Kidney epithelial cell (primary cell): ENCODE measurements around the gene ORAI1. TPM values are rescaled to one million over a fixed set of nuclear protein-coding genes. Genes with fewer than 3 reads are reported as not detected.
"Not testable (repeated sequence)": the region's sequence is repeated elsewhere in the genome, so short reads cannot be mapped to it uniquely, and the experiment has no call there.

Experiments
- DNase-seq: peaks from one replicate; pipeline ENCODE4 v3.0.0-alpha.2; 2010; ENCODE audit warnings: low read depth
- H3K27me3 ChIP-seq: 2 replicates; pipeline ENCODE4 v1.6.0; 2011; ENCODE audit warnings: low read length; ENCODE audit not compliant: control insufficient read depth, insufficient read depth
- H3K36me3 ChIP-seq: 2 replicates; pipeline ENCODE4 v1.5.1; 2011; ENCODE audit warnings: low read length; ENCODE audit not compliant: control insufficient read depth, insufficient read depth
- H3K4me3 ChIP-seq: 2 replicates; pipeline ENCODE4 v1.5.1; 2011; ENCODE audit warnings: low read depth, mild to moderate bottlenecking, control low read depth, low read length
- total RNA-seq: library from RNA; depleted of rRNA; stranded (reverse); fragments of >200 nt; gene quantifications from 2 replicates; pipeline ENCODE4 v1.2.3, GENCODE V29; 2015
- TF ChIP-seq, protein P1 (sequence below): IDR thresholded peaks from 2 replicates; pipeline ENCODE4 v1.5.1; 2011; ENCODE audit warnings: mild to moderate bottlenecking, moderate library complexity, low read length, control low read depth, inconsistent platforms; ENCODE audit not compliant: insufficient read depth, poor library complexity, severe bottlenecking

The ORAI1 gene
- total RNA-seq, 1 donor from 2014 or later: 11.9 TPM

- DNase-seq: no peak
- TF ChIP-seq, protein P1, sequence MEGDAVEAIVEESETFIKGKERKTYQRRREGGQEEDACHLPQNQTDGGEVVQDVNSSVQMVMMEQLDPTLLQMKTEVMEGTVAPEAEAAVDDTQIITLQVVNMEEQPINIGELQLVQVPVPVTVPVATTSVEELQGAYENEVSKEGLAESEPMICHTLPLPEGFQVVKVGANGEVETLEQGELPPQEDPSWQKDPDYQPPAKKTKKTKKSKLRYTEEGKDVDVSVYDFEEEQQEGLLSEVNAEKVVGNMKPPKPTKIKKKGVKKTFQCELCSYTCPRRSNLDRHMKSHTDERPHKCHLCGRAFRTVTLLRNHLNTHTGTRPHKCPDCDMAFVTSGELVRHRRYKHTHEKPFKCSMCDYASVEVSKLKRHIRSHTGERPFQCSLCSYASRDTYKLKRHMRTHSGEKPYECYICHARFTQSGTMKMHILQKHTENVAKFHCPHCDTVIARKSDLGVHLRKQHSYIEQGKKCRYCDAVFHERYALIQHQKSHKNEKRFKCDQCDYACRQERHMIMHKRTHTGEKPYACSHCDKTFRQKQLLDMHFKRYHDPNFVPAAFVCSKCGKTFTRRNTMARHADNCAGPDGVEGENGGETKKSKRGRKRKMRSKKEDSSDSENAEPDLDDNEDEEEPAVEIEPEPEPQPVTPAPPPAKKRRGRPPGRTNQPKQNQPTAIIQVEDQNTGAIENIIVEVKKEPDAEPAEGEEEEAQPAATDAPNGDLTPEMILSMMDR: no peak
- no peak overlapping the region for H3K4me3 ChIP-seq
These were observed 37.2 kb downstream of the ORAI1 start for GRCh38 chr12:121663610-121663929.

DNA sequence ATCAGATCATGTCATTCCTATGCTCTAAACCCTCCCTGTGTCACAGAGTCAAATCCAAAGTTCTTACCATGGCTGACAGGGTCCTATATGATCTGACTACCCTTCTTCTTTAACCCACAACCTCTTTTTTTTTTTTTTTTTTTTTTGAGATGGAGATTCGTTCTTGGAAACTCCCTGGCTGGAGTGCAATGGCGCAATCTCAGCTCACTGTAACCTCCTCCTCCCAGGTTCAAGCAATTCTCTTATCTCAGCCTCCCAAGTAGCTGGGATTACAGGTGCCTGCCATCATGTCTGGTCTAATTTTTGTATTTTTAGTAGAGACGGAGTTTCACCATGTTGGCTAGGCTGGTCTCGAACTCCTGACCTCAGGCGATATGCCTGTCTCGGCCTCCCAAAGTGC is 40.5 kb downstream of the ORAI1 start:
- not testable (repeated sequence) for H3K27me3 ChIP-seq, DNase-seq, H3K36me3 ChIP-seq, H3K4me3 ChIP-seq

More at GRCh38 chr12:121663610-121663929, 37.2 kb downstream of the ORAI1 start:
- no peaks in the 10 kb centered on the region for H3K36me3 ChIP-seq
- no peaks in the 10 kb centered on the region for H3K27me3 ChIP-seq

DNA sequence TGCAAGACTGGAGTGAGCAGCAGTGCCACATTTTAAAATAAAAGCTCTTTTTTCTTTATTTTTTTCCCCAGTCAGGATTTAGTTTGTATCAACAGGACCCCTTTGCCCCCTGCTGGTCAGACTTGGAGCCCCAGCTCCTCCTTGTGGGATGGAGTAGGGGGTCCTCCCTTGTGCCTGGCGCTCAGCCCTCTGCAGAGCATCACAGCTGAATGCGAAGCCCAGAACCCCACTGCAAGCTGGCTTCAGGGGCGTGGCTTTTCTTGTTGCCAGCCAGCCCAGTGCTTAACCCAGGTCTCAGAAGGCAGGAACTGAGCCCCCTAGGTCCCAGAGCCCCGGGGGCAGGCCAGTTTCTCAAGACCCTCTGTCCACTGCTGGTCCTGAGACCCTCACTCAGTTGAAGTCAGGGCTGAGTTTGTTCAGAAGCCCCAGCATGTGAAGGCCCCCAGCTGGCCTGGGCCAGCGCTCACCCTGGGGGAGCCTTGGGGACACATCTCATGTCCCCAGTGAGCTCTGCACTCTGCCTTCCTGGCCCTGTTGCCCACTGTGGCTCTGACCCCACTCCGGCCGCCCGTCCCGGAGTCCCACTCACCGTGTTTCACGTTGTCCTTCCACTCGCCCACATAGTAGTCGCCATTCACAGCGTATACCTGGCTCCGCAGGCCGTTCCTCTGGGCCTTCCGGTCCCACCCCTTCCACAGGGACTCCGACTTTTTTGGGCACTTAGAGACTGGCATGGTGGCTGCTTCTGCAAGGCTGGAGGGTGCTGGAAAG is 42.6 kb downstream of the ORAI1 start:
- Histone ChIP-seq H3K36me3 (no peaks in the 10 kb centered on the region), H3K27me3 (no peaks in the 10 kb centered on the region), H3K4me3 (no peak overlapping the region)
- TF ChIP-seq, protein P1: peak; percentile 74
- DNase-seq: no peak

DNA sequence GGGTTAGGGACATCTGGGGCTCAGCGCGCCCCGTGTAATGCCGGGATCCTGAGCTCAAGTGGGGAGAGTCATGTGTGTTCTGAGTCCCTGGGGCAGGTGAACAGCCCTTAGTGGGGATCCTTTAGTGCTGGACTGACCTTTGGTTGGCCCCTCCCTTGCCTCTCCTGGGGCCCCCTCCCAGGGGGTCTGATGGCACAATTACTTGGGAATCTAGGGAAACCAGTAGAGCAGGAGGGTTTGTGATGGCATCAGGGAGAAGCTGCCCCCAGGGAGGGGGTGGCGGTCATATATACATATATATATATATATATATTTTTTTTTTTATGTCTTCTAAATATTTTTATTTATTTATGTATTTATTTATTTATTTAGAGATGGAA is 43.2 kb downstream of the ORAI1 start, which contains the start of gene MORN3:
TSS of gene MORN3 (minus strand) at position 134 of the 380 bp plus-strand sequence. CDS start 171 bp downstream, outside the sequence.
- TF ChIP-seq, protein P1: no peak

DNA sequence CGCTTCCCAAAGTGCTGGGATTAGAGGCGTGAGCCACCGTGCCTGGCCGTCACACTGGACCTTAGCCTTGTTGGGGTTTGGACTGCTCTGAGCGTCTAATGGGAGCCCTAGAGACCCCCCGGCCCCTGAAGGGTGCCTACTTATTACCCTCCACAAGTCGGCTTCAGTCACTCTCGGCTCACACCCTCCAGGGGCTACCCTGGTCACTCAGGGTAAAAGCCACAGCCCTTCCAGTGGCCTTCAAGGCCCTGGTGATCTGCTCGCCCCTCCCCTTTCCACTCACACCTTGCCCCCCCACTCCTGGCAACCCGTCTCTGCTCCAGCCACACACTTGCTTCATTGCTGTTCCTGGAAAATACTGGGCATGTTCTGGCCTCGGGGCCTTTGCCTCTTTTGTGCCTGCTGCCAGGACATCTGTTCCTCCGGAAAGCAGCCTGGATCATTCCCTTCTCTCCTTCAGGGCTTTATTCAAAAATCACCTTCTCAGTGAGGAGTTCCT is 46.7 kb downstream of the ORAI1 start:
- Histone ChIP-seq H3K4me3 (no peak overlapping the region), H3K36me3 (no peaks in the 10 kb centered on the region), H3K27me3 (no peaks in the 10 kb centered on the region)
- no peak for DNase-seq
- TF ChIP-seq, protein P1: no peak

More for the DNA sequence above, 43.2 kb downstream of the ORAI1 start, which contains the start of gene MORN3:
- Histone ChIP-seq H3K36me3 (no peaks in the 10 kb centered on the region), H3K4me3 (no peak within 1 kb of the TSS), H3K27me3 (no peaks in the 10 kb centered on the region)
- DNase-seq: no peak

GRCh38 chr12:121676190-121676589 is 49.9 kb downstream of the ORAI1 start:
- no peak for DNase-seq
- Histone ChIP-seq H3K36me3 (no peaks in the 10 kb centered on the region), H3K4me3 (no peak overlapping the region), H3K27me3 (no peaks in the 10 kb centered on the region)
- TF ChIP-seq, protein P1: no peak
